Kidney epithelial cell (primary cell): ENCODE results near the gene HPGD. TPM values are rescaled to one million over a fixed set of nuclear protein-coding genes. Genes with fewer than 3 reads are reported as not detected.

ENCODE experiments used
- DNase-seq: peaks from one replicate; pipeline ENCODE4 v3.0.0-alpha.2; 2010; ENCODE audit warnings: low read depth
- H3K27me3 ChIP-seq: 2 replicates; pipeline ENCODE4 v1.6.0; 2011; ENCODE audit warnings: low read length; ENCODE audit not compliant: control insufficient read depth, insufficient read depth
- H3K36me3 ChIP-seq: 2 replicates; pipeline ENCODE4 v1.5.1; 2011; ENCODE audit warnings: low read length; ENCODE audit not compliant: control insufficient read depth, insufficient read depth
- H3K4me3 ChIP-seq: 2 replicates; pipeline ENCODE4 v1.5.1; 2011; ENCODE audit warnings: low read depth, mild to moderate bottlenecking, control low read depth, low read length
- total RNA-seq: library from RNA; depleted of rRNA; stranded (reverse); fragments of >200 nt; gene quantifications from 2 replicates; pipeline ENCODE4 v1.2.3, GENCODE V29; 2015
- TF ChIP-seq, protein P1 (sequence below): IDR thresholded peaks from 2 replicates; pipeline ENCODE4 v1.5.1; 2011; ENCODE audit warnings: mild to moderate bottlenecking, moderate library complexity, low read length, control low read depth, inconsistent platforms; ENCODE audit not compliant: insufficient read depth, poor library complexity, severe bottlenecking

Gene HPGD
- total RNA-seq, 1 donor from 2014 or later, result 0.75 TPM

DNA sequence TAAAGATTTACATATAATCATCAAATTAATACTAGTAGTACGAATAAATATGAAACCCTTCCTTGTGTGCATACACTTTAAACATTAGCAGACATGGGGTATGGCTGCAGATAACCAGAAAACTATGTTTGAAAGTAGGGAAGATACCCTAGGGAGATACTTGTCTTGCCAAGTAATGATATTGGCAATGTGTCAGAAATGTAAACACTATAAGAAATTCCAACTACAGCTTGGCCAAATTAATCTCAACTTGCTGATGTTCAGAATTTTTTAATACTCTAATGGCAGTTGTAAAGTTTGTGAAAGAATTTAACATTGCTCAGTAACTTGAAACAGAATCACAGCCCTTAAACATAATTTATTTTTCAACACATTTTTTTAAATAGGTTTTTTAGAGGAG, 27.4 kb upstream of the HPGD start:
- H3K36me3 ChIP-seq, result no peaks in the 10 kb centered on the region
- no peaks in the 10 kb centered on the region for H3K27me3 ChIP-seq
- TF ChIP-seq, protein P1, sequence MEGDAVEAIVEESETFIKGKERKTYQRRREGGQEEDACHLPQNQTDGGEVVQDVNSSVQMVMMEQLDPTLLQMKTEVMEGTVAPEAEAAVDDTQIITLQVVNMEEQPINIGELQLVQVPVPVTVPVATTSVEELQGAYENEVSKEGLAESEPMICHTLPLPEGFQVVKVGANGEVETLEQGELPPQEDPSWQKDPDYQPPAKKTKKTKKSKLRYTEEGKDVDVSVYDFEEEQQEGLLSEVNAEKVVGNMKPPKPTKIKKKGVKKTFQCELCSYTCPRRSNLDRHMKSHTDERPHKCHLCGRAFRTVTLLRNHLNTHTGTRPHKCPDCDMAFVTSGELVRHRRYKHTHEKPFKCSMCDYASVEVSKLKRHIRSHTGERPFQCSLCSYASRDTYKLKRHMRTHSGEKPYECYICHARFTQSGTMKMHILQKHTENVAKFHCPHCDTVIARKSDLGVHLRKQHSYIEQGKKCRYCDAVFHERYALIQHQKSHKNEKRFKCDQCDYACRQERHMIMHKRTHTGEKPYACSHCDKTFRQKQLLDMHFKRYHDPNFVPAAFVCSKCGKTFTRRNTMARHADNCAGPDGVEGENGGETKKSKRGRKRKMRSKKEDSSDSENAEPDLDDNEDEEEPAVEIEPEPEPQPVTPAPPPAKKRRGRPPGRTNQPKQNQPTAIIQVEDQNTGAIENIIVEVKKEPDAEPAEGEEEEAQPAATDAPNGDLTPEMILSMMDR, result no peak
- H3K4me3 ChIP-seq, result no peak overlapping the region
- no peak for DNase-seq

DNA sequence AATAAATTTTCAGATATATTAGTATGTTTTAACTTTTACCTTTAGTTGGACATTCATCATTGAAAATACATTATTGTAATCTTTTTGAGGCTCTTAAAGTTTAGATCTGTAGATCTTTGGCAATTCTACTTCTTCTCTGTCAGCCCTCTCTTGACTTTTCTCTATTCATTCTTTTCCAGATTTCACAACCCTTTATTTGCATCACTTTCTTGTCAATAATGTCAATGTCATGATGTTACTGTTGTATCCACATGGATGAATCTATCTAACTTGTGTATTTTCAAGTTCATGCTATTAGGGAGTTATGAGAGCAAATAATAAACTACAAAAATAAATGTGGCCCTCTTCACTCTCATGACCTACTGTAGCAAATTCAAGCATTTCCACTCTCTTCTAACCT, 23.0 kb upstream of the HPGD start:
- Histone ChIP-seq H3K36me3 (no peaks in the 10 kb centered on the region), H3K27me3 (no peaks in the 10 kb centered on the region), H3K4me3 (no peak overlapping the region)
- TF ChIP-seq, protein P1, result no peak
- DNase-seq, result no peak

DNA sequence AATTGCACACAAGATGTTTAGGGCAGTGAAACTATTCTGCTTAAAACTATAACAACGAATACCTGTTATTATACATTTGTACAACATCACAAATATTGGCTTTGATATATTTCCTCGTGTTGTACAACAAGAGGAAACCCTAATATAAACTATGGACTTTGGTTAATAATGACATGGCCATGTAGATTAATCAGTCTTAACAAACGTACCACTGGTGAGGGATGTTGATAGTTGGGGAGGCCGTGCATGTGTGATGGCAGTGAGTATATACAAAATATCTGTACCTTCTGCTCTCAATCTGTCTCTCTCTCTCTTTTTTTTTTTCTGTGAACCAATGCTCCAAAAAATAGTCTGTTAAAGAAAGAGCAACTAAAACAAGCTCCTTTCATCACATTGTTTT, 22.2 kb upstream of the HPGD start:
- no peaks in the 10 kb centered on the region for H3K36me3 ChIP-seq
- H3K4me3 ChIP-seq, result no peak overlapping the region
- DNase-seq, result no peak
- no peaks in the 10 kb centered on the region for H3K27me3 ChIP-seq
- TF ChIP-seq, protein P1, result no peak

DNA sequence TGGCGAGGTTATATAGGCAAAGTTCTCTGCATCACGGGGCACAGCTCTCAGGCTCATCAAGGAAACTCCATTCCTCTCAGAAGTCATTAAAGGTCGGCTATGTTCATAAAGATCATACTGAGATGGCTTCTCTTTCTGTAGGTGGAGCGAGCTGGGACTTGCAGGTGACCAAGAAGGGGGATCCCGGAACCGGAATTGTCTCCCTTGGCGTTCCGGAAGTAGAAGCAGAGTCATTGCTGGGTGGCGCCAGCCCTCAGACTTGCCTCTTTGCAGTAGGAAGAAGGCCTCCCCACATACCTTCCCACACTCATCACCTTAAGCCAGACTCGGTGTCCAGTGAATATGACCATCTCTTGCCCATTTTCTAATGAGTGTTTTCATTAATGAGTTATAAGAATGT, 17.9 kb upstream of the HPGD start:
- DNase-seq, result no peak
- no peaks in the 10 kb centered on the region for H3K36me3 ChIP-seq
- TF ChIP-seq, protein P1, result no peak
- H3K4me3 ChIP-seq, result no peak overlapping the region
- H3K27me3 ChIP-seq, result no peaks in the 10 kb centered on the region

DNA sequence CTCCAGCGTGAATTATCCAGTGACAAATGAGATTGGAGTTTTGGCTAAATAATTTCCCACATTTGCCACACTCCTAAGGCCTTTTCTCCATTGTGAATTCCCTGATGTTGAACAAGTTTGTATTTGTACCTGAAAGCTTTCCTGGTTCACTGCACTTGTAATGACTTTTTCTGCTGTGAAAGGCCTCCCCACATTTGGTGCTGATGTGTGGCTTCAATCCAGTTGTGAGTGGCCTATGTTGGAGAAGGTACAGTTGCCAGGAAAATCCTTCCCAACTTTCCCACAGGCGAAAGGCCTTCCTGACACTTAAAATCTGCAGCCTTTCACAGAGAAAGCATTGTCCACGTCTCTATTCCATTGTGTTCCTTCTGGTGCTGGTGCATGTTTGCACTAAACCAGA, 17.3 kb upstream of the HPGD start:
- Histone ChIP-seq H3K4me3 (no peak overlapping the region), H3K27me3 (no peaks in the 10 kb centered on the region), H3K36me3 (no peaks in the 10 kb centered on the region)
- no peak for DNase-seq
- TF ChIP-seq, protein P1, result no peak

DNA sequence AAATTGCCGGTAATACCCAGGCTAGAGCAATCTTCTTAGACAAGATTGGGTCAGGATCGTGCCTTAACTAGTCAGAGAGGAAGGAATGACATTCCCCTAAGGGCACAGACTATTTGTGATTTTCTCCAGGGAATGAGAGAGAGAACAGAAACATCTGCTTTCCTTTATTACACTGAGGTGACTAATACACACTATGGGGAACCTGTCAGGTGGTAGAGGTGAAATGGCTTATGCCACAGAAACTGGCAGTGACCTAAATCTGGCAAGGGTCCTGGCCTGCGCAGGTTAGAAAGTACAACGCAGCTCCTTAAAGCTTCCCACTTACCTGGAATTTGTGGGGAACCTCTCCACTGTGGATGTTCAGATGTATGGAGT, 16.6 kb upstream of the HPGD start:
- no peak for DNase-seq
- Histone ChIP-seq H3K36me3 (no peaks in the 10 kb centered on the region), H3K27me3 (no peaks in the 10 kb centered on the region), H3K4me3 (no peak overlapping the region)
- TF ChIP-seq, protein P1, result no peak
